ENCODE results near the gene ZNF414. TPM values are rescaled to one million over a fixed set of nuclear protein-coding genes. Genes with fewer than 3 reads are reported as not detected.
A peak's percentile ranks its signal among the peaks of the same experiment; 100 is the strongest.

The ZNF414 gene
- total and polyA plus RNA-seq, 9 of the 15 experiments (the other 6 are each of a cell fraction or from before 2014, with no cell fraction given): 0.03 to 27.2 (median 2.2) TPM; not detected in 2

DNA sequence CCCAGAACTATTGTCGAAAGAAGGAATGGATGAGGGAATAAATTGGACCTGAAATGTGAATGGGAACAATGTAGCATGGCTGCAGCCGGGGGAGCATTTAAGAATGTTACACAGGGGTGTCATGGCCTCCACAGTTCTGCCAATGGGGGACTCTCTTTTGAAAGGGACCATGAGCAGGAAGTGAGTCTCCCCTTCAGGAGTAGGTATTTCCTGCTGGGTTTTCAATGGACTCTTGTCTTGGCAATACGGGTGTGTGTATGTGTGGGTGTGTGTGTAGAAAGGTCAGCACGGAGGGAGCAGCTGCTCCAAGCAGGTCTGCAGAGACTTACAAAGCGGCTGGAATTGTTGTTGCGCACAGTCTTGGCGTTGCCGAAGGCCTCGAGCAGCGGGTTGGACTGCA, 38.8 kb upstream of the ZNF414 start (continued):
- TF ChIP-seq, protein P1, sequence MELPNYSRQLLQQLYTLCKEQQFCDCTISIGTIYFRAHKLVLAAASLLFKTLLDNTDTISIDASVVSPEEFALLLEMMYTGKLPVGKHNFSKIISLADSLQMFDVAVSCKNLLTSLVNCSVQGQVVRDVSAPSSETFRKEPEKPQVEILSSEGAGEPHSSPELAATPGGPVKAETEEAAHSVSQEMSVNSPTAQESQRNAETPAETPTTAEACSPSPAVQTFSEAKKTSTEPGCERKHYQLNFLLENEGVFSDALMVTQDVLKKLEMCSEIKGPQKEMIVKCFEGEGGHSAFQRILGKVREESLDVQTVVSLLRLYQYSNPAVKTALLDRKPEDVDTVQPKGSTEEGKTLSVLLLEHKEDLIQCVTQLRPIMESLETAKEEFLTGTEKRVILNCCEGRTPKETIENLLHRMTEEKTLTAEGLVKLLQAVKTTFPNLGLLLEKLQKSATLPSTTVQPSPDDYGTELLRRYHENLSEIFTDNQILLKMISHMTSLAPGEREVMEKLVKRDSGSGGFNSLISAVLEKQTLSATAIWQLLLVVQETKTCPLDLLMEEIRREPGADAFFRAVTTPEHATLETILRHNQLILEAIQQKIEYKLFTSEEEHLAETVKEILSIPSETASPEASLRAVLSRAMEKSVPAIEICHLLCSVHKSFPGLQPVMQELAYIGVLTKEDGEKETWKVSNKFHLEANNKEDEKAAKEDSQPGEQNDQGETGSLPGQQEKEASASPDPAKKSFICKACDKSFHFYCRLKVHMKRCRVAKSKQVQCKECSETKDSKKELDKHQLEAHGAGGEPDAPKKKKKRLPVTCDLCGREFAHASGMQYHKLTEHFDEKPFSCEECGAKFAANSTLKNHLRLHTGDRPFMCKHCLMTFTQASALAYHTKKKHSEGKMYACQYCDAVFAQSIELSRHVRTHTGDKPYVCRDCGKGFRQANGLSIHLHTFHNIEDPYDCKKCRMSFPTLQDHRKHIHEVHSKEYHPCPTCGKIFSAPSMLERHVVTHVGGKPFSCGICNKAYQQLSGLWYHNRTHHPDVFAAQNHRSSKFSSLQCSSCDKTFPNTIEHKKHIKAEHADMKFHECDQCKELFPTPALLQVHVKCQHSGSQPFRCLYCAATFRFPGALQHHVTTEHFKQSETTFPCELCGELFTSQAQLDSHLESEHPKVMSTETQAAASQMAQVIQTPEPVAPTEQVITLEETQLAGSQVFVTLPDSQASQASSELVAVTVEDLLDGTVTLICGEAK (IDR thresholded peaks at IDR 0.05): peak; percentile 97
- TF ChIP-seq, protein P1 (CRISPR knock-in tag; IDR thresholded peaks at IDR 0.05): no peak
- TF ChIP-seq, protein P2, sequence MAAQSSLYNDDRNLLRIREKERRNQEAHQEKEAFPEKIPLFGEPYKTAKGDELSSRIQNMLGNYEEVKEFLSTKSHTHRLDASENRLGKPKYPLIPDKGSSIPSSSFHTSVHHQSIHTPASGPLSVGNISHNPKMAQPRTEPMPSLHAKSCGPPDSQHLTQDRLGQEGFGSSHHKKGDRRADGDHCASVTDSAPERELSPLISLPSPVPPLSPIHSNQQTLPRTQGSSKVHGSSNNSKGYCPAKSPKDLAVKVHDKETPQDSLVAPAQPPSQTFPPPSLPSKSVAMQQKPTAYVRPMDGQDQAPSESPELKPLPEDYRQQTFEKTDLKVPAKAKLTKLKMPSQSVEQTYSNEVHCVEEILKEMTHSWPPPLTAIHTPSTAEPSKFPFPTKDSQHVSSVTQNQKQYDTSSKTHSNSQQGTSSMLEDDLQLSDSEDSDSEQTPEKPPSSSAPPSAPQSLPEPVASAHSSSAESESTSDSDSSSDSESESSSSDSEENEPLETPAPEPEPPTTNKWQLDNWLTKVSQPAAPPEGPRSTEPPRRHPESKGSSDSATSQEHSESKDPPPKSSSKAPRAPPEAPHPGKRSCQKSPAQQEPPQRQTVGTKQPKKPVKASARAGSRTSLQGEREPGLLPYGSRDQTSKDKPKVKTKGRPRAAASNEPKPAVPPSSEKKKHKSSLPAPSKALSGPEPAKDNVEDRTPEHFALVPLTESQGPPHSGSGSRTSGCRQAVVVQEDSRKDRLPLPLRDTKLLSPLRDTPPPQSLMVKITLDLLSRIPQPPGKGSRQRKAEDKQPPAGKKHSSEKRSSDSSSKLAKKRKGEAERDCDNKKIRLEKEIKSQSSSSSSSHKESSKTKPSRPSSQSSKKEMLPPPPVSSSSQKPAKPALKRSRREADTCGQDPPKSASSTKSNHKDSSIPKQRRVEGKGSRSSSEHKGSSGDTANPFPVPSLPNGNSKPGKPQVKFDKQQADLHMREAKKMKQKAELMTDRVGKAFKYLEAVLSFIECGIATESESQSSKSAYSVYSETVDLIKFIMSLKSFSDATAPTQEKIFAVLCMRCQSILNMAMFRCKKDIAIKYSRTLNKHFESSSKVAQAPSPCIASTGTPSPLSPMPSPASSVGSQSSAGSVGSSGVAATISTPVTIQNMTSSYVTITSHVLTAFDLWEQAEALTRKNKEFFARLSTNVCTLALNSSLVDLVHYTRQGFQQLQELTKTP (IDR thresholded peaks at IDR 0.05; ENCODE audit: low read depth in 1 of 2, partially characterized antibody in 2 of 2): peak in 1 of 2 experiments; percentile 29
- TF ChIP-seq ZNF316 (IDR thresholded peaks at IDR 0.05) (no peak), ZBTB8A (IDR thresholded peaks at IDR 0.05; ENCODE audit: partially characterized antibody) (no peak), RBM15 (IDR thresholded peaks at IDR 0.05; ENCODE audit: insufficient read depth, low read length) (no peak), KDM4B (IDR thresholded peaks at IDR 0.05; ENCODE audit: borderline replicate concordance in 2 of 2, low read depth in 1 of 2) (peak in 1 of 2 experiments; percentile 72; a peak in 1 of 4 replicates), ZNF785 (CRISPR knock-in tag; IDR thresholded peaks at IDR 0.05) (no peak)
- TF ChIP-seq, protein P3, sequence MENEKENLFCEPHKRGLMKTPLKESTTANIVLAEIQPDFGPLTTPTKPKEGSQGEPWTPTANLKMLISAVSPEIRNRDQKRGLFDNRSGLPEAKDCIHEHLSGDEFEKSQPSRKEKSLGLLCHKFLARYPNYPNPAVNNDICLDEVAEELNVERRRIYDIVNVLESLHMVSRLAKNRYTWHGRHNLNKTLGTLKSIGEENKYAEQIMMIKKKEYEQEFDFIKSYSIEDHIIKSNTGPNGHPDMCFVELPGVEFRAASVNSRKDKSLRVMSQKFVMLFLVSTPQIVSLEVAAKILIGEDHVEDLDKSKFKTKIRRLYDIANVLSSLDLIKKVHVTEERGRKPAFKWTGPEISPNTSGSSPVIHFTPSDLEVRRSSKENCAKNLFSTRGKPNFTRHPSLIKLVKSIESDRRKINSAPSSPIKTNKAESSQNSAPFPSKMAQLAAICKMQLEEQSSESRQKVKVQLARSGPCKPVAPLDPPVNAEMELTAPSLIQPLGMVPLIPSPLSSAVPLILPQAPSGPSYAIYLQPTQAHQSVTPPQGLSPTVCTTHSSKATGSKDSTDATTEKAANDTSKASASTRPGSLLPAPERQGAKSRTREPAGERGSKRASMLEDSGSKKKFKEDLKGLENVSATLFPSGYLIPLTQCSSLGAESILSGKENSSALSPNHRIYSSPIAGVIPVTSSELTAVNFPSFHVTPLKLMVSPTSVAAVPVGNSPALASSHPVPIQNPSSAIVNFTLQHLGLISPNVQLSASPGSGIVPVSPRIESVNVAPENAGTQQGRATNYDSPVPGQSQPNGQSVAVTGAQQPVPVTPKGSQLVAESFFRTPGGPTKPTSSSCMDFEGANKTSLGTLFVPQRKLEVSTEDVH (IDR thresholded peaks at IDR 0.05; ENCODE audit: low read depth, partially characterized antibody): peak; percentile 53
- TF ChIP-seq, protein P4, sequence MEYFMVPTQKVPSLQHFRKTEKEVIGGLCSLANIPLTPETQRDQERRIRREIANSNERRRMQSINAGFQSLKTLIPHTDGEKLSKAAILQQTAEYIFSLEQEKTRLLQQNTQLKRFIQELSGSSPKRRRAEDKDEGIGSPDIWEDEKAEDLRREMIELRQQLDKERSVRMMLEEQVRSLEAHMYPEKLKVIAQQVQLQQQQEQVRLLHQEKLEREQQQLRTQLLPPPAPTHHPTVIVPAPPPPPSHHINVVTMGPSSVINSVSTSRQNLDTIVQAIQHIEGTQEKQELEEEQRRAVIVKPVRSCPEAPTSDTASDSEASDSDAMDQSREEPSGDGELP (CRISPR knock-in tag; IDR thresholded peaks at IDR 0.05; ENCODE audit: borderline replicate concordance): no peak

All from K562 (cell line).